GM19025 (cell line): ENCODE data around the gene NLE1.
A peak's percentile ranks its signal among the peaks of the same experiment; 100 is the strongest.

Experiments used
- ATAC-seq: cut with Tn5 transposase; IDR thresholded peaks from one replicate; pipeline ENCODE4 v1.9.1; 2021; ENCODE audit warnings: mild to moderate bottlenecking, low read depth, moderate library complexity; ENCODE audit not compliant: unreplicated experiment

NLE1 gene

DNA sequence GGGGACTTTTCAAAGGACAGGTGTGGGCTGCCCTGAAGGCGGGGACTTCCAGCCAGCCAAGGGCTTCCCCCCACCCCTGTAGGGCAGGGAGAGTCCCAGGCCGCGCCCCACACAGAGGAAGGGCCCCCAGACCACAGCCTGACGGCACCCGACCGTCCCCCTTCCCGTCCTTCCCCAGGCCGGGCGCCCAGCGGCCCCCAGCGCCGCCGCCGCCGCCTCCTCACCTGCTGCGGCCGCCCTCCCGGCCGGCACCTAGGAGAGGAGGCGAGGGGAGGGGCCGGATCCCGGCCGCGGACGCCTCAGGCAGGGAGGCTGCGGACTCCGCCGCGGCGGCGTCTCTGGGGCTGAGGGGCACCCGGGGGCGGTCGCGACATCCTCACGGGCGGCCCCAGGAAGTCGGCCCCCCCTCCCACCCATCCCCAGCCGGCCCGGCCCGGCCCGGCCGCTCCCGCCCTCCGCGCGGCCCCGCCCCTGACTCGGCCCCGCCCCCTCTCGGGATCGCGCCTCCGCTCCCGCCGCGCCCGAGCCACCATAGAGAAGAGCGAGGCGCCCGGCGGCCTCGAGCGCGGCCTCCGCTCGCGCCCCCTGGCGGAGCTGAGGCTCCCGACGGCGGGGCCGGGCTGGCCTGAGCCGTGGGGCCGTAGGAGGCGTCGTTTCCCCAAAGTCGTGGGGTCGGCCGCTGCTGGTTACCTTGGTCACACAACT, 53.1 kb downstream of the NLE1 start:
- ATAC-seq: peak; percentile 65

- no peak for ATAC-seq
Measured at GRCh38 chr17:35088356-35088880, 53.7 kb downstream of the NLE1 start.

DNA sequence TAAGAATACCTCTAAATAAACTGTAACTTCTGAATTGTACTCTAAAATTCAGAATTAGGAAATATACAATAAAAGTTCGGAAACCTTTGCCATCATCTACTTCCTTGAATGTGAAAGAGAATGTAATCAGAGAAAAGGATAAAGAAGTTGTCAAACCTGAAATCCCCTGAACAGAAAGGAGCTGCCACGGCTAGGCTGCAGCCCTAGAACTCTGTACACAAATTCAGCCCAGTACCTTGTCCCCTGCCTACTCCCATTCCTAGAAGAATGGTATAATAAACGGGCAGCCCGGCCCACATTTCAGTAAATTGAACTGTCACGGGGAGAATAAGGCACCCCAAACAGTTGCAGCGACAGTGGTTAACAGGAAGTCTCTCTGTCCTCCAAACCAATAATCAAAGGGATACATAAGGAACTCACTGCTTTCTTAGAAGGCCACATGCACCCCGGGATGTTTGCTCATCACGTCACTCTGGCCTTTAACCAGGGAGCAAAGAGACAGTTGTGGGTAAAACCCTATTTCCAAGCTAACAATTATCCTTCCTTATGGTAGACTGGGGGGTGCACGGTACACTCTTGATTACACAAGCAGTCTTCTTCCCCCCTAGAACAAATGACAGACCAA, 54.3 kb downstream of the NLE1 start:
- no peak for ATAC-seq

DNA sequence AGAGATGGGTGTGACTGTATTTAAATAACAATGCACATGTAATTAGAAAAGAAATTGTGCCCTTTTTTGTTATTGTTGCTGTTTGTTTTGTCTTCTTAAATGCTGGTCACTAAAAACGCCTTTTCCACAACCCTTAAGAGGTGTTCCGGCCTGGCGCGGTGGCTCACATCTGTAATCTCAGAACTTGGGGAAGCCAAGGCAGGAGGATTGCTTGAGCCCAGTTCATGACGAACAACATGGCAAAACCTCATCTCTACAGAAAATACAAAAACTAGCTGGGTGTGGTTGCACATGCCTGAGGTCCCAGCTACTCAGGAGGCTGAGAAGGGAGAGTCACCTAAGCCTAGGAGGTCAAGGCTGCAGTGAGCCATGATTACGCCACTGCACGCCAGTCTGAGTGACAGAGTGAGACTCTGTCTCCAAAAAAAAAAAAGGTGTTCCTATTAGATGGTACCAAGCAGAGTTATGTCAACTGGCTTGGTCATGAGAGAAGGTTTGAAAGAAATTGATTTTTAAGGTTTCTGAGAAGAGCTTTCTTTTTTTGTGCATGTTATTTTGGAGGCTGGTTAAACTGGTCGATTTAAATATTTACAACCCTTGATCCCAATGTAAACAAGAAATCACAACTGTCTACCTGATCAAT, 55.1 kb downstream of the NLE1 start:
- no peak for ATAC-seq

- ATAC-seq: no peak
Measured at GRCh38 chr17:35086164-35086563, 55.9 kb downstream of the NLE1 start.

GRCh38 chr17:35084987-35085386, 57.1 kb downstream of the NLE1 start:
- no peak for ATAC-seq

GRCh38 chr17:35083071-35083470, 59.0 kb downstream of the NLE1 start:
- ATAC-seq: no peak

- ATAC-seq: no peak
Measured at GRCh38 chr17:35082073-35082657, 59.9 kb downstream of the NLE1 start.

DNA sequence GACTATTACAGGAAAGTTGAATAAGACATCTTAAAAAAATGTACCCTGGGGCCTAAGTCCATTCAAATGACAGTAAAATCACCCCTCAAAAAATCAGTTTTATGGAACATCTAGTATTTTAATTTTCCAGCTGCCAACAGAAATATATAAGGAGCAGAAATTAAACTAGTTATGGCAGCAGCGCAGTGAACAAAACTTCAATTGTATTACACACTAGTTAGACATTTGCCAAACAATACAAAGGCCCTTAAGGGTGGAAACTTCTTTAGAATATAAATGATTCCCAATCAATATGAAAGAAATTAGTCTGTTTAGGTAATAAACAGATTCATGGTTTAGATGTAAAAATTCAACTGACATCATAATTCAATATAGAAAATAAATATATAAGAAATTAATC, 60.5 kb downstream of the NLE1 start:
- no peak for ATAC-seq

DNA sequence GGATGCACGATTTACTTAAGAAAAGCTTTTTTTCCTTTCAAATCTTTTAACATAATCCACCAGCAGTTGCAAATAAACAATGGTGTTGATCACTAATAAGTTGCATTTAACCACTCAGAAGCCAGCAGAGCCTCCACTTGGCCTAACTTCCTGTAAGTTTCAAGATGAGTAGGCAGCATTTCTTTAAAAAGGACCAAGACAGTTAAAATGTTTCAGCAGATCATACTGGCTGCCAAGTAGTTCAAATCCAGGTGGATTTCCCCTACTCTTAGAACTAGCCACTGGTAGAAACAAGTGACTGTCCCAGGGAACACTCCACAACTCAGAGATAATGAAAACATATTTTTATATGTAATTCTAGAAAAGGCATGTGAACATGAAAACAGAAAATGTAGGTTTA, 61.6 kb downstream of the NLE1 start:
- peak; percentile 67 for ATAC-seq

DNA sequence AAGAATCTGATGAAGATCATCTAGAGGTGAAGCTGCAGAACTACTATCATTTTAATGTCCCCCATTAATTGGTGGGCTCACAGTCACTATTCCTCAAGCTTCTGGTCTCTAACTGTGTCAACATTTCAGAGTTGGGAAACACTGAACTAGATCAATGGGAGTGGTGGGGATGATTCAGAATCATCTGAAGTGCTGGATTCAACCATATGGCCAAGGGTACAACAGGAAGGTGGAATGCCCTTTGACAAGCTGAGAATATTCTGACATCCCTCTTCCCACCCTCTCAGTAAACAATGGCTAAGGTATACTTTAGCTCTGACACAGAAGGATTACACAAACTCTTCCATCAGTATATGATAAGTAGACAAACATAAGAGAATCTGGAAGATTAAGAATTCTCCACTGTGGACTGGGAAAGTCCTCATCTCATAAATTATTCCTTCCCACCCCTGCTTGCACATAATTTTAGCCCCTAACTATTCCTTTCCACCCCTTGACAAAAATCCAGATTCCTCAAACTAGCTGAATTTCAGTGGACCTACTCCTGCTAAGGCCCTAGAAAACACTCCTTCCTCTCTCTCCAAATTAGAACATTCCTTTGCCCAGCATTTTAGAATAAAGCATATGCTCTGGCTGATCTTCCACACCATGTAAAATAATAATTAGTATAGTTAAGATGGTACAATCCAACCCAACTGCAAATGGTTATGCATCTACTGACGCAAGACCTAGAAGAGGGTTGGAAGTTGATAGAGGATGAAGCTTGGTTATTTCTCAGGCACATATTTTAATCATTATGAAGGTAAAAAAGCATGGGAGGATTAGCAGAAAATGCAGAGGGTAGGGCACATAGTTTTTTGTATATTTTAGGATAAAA, 62.3 kb downstream of the NLE1 start:
- no peak for ATAC-seq
